PC-3 (cell line): Measurements from ENCODE around the gene KATNAL1. TPM values are rescaled to one million over a fixed set of nuclear protein-coding genes. Genes with fewer than 3 reads are reported as not detected.

Experiments
- ATAC-seq: fragments of 200-7000 bp; cut with Tn5 transposase; 2 replicates; pipeline ENCODE4 v1.9.1; 2020; ENCODE audit warnings: mild to moderate bottlenecking, moderate library complexity
- BruUV-seq: library from RNA; stranded (reverse); fragments of 400-500 nt; replicated peaks from 2 replicates; lab custom pipeline; 2021; lab: Mats Ljungman, UMichigan
- CTCF ChIA-PET: fragments of 300-600 bp; sonication (Branson Sonifier 250); formaldehyde crosslinking; loops from one replicate; lab custom pipeline; 2022; ENCODE audit warnings: antibody characterized with exemption; lab: Charles Lee
- POLR2A ChIA-PET: fragments of 300-600 bp; sonication (Branson Sonifier 250); formaldehyde crosslinking; loops from one replicate; lab custom pipeline; 2022; ENCODE audit warnings: antibody characterized with exemption; ENCODE audit not compliant: unreplicated experiment; lab: Charles Lee
- DNase-seq: peaks from one replicate; pipeline ENCODE4 v3.0.0-alpha.2; 2015
- H2AFZ ChIP-seq: fragments of 300-600 bp; sonication (generic); 2 replicates; pipeline ENCODE4 v1.6.0; 2016; ENCODE audit warnings: antibody characterized with exemption, low read length
- H3F3A ChIP-seq: fragments of 300-600 bp; sonication (generic); one replicate; pipeline ENCODE4 v1.6.0; 2017; ENCODE audit warnings: antibody characterized with exemption, low read length, control low read depth, mild to moderate bottlenecking; ENCODE audit not compliant: unreplicated experiment
- H3K27ac ChIP-seq: fragments of 300-600 bp; sonication (generic); 2 replicates; pipeline ENCODE4 v1.5.1; 2016; ENCODE audit warnings: mild to moderate bottlenecking, low read length
- H3K27me3 ChIP-seq: fragments of 300-600 bp; sonication (generic); 2 replicates; pipeline ENCODE4 v1.6.1; 2016; ENCODE audit warnings: low read length, mixed read lengths
- H3K36me3 ChIP-seq: fragments of 300-600 bp; sonication (generic); 2 replicates; pipeline ENCODE4 v1.6.1; 2016; ENCODE audit warnings: low read depth, mixed run types, low read length, mixed read lengths
- H3K4me1 ChIP-seq: fragments of 300-600 bp; sonication (generic); 2 replicates; pipeline ENCODE4 v1.5.1; 2016; ENCODE audit warnings: low read length; ENCODE audit not compliant: insufficient read depth
- H3K4me2 ChIP-seq: fragments of 300-600 bp; sonication (generic); 2 replicates; pipeline ENCODE4 v1.6.0; 2016; ENCODE audit warnings: low read length
- H3K4me3 ChIP-seq: fragments of 300-600 bp; sonication (generic); 2 replicates; pipeline ENCODE4 v1.5.1; 2016; ENCODE audit warnings: mild to moderate bottlenecking, low read length, mixed read lengths
- H3K79me2 ChIP-seq: fragments of 300-600 bp; sonication (generic); 2 replicates; pipeline ENCODE4 v1.6.1; 2017; ENCODE audit warnings: low read length, mixed read lengths
- H3K9ac ChIP-seq: fragments of 300-600 bp; sonication (generic); 2 replicates; pipeline ENCODE4 v1.6.0; 2016; ENCODE audit warnings: mild to moderate bottlenecking, low read length
- H3K9me2 ChIP-seq: fragments of 300-600 bp; sonication (generic); replicated peaks from 2 replicates; pipeline ENCODE4 v1.6.1; 2016; ENCODE audit warnings: mixed run types, low read length, mixed read lengths
- H3K9me3 ChIP-seq: fragments of 300-600 bp; sonication (generic); 2 replicates; pipeline ENCODE4 v1.6.1; 2016; ENCODE audit warnings: low read length, mixed read lengths
- H4K20me1 ChIP-seq: fragments of 300-600 bp; sonication (generic); 2 replicates; pipeline ENCODE4 v1.6.1; 2016; ENCODE audit warnings: low read length, mixed read lengths
- EZH2 ChIP-seq: fragments of 300-600 bp; sonication (generic); IDR thresholded peaks from one replicate; pipeline ENCODE4 v1.6.1; 2017; ENCODE audit warnings: antibody characterized with exemption, mild to moderate bottlenecking, low read length; ENCODE audit not compliant: unreplicated experiment
- EZH2phosphoT487 ChIP-seq: fragments of 300-600 bp; sonication (generic); IDR thresholded peaks from 2 replicates; pipeline ENCODE4 v1.6.1; 2018; ENCODE audit warnings: mild to moderate bottlenecking, antibody characterized with exemption, low read length, borderline replicate concordance
- intact Hi-C: fragments of 100-400 bp; cut with micrococcal nuclease; formaldehyde crosslinking; loops from 2 replicates; pipeline ENCODE4 v1.9.0; 2023
- total RNA-seq: library from RNA; depleted of rRNA; stranded (reverse); fragments of >200 nt; gene quantifications from 2 replicates; pipeline ENCODE4 v1.2.3, GENCODE V29; 2014
- TF ChIP-seq, protein P1 (sequence below): fragments of 300-600 bp; sonication (generic); conservative IDR thresholded peaks from 2 replicates; pipeline ENCODE4 v1.5.1; 2017; ENCODE audit warnings: antibody characterized with exemption, low read depth, mild to moderate bottlenecking, low read length

Gene KATNAL1
- total RNA-seq, 1 experiment from 2014 or later, result 4.3 TPM

- Histone ChIP-seq H3F3A (no peaks in the 10 kb centered on the region), H3K36me3 (no peaks in the 10 kb centered on the region), H2AFZ (no peak overlapping the region), H3K4me2 (no peak overlapping the region), H3K9me3 (no peaks in the 10 kb centered on the region), H3K9ac (no peak overlapping the region), H3K4me3 (no peak overlapping the region), H3K4me1 (peaks cover 9% of the 10 kb centered on the region; the same call in 1 of the 2 replicates), H3K27me3 (no peaks in the 10 kb centered on the region), H3K79me2 (no peaks in the 10 kb centered on the region), H3K9me2 (no peaks in the 10 kb centered on the region), H3K27ac (no peak overlapping the region), H4K20me1 (no peaks in the 10 kb centered on the region)
- intact Hi-C loops, result no loop called here
- POLR2A ChIA-PET, result no interaction called here
- CTCF ChIA-PET, result no interaction called here
- TF ChIP-seq, protein P1, sequence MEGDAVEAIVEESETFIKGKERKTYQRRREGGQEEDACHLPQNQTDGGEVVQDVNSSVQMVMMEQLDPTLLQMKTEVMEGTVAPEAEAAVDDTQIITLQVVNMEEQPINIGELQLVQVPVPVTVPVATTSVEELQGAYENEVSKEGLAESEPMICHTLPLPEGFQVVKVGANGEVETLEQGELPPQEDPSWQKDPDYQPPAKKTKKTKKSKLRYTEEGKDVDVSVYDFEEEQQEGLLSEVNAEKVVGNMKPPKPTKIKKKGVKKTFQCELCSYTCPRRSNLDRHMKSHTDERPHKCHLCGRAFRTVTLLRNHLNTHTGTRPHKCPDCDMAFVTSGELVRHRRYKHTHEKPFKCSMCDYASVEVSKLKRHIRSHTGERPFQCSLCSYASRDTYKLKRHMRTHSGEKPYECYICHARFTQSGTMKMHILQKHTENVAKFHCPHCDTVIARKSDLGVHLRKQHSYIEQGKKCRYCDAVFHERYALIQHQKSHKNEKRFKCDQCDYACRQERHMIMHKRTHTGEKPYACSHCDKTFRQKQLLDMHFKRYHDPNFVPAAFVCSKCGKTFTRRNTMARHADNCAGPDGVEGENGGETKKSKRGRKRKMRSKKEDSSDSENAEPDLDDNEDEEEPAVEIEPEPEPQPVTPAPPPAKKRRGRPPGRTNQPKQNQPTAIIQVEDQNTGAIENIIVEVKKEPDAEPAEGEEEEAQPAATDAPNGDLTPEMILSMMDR, result no peak
- TF ChIP-seq EZH2 (no peak), EZH2phosphoT487 (no peak)
- ATAC-seq (no peak), DNase-seq (no peak)
- no TSS peak for BruUV-seq
These were observed 152.4 kb downstream of the KATNAL1 start for GRCh38 chr13:30154931-30155330.

GRCh38 chr13:30154531-30154930 lies 152.8 kb downstream of the KATNAL1 start:
- Histone ChIP-seq H3K27me3 (no peaks in the 10 kb centered on the region), H3K4me2 (no peak overlapping the region), H2AFZ (no peak overlapping the region), H3K4me3 (no peak overlapping the region), H4K20me1 (no peaks in the 10 kb centered on the region), H3K4me1 (peaks cover 9% of the 10 kb centered on the region; the same call in 1 of the 2 replicates), H3K9me2 (no peaks in the 10 kb centered on the region), H3K9ac (no peak overlapping the region), H3F3A (no peaks in the 10 kb centered on the region), H3K79me2 (no peaks in the 10 kb centered on the region), H3K27ac (no peak overlapping the region), H3K9me3 (no peaks in the 10 kb centered on the region), H3K36me3 (no peaks in the 10 kb centered on the region)
- CTCF ChIA-PET, result no interaction called here
- intact Hi-C loops, result no loop called here
- no peak for ATAC-seq
- POLR2A ChIA-PET, result no interaction called here
- TF ChIP-seq, protein P1, result no peak
- TF ChIP-seq EZH2 (no peak), EZH2phosphoT487 (no peak)
- no TSS peak for BruUV-seq
- no peak for DNase-seq

GRCh38 chr13:30153545-30154426 lies 153.6 kb downstream of the KATNAL1 start:
- Histone ChIP-seq H3K9me3 (no peaks in the 10 kb centered on the region), H3K79me2 (no peaks in the 10 kb centered on the region), H3K4me3 (no peak overlapping the region), H2AFZ (no peak overlapping the region), H3K9ac (no peak overlapping the region), H3K27me3 (no peaks in the 10 kb centered on the region), H4K20me1 (no peaks in the 10 kb centered on the region), H3K4me1 (peaks cover 9% of the 10 kb centered on the region; the same call in 1 of the 2 replicates), H3K9me2 (no peaks in the 10 kb centered on the region), H3K36me3 (no peaks in the 10 kb centered on the region), H3K27ac (no peak overlapping the region), H3K4me2 (no peak overlapping the region), H3F3A (no peaks in the 10 kb centered on the region)
- TF ChIP-seq EZH2phosphoT487 (no peak), EZH2 (no peak)
- TF ChIP-seq, protein P1, result no peak
- POLR2A ChIA-PET, result no interaction called here
- DNase-seq, result no peak
- intact Hi-C loops, result no loop called here
- BruUV-seq, result no TSS peak
- ATAC-seq, result no peak
- CTCF ChIA-PET, result no interaction called here
